GM19238 (cell line): ENCODE data around the gene THRAP3.

ENCODE experiments used
- DNase-seq: peaks from one replicate; pipeline ENCODE4 v3.0.0; 2011; ENCODE audit warnings: low spot score; ENCODE audit not compliant: insufficient read length

The THRAP3 gene

DNA sequence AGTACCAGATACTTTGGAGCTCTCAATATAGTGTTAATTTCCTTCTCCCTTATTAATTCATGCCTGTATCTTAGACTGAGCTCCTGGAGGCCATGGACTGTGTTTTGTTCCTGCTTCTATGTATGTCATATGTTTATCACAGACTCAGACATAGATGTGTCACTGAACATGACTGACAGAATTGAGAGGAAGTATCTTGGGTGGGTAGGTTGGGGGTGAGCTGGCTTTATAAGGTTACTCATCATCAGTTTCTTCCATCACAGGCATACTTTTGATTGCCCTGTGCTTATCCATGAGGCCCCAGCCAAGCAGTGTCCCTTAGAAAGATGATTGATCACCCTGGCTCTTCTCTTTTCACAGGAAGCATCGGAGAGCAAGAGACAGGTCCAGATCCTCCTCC is 76.3 kb downstream of the THRAP3 start:
- DNase-seq, result no peak

DNA sequence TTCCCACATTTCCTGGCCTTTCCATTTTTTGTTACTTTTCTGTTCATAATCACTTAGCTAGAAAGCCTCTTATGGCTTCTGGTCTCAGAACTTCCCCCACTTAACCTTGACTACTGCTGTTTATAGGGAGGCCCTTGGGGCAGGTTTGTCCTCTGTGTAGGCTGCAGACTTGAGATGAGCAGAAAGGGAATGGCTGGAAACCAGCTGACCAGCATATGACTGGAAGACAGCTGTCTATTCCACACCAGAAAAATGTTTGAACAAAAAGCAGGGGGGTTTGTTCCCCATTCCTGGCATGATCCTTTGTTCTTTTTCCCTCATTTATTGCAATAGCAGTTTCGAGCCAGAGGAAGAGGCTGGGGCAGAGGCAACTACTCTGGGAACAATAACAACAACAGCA is 77.0 kb downstream of the THRAP3 start:
- no peak for DNase-seq

DNA sequence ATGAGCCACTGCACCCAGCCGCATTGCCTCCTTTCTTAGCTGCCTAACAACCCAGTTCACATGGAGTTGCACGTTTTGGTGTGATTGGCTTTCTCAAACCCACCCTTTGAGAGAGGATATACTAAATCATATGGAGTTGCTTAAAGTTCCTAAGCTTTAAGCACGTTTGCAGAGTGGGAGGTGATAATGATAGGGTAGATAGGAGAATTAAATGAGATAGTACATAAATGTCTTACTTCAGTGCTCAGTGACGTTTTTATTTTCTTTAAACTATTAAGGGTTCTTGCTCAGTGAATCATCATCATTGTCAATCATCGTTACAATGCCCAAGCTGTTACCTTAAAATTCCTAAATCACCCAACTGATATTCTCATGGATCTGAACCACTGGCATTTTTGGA is 79.0 kb downstream of the THRAP3 start:
- no peak for DNase-seq

DNA sequence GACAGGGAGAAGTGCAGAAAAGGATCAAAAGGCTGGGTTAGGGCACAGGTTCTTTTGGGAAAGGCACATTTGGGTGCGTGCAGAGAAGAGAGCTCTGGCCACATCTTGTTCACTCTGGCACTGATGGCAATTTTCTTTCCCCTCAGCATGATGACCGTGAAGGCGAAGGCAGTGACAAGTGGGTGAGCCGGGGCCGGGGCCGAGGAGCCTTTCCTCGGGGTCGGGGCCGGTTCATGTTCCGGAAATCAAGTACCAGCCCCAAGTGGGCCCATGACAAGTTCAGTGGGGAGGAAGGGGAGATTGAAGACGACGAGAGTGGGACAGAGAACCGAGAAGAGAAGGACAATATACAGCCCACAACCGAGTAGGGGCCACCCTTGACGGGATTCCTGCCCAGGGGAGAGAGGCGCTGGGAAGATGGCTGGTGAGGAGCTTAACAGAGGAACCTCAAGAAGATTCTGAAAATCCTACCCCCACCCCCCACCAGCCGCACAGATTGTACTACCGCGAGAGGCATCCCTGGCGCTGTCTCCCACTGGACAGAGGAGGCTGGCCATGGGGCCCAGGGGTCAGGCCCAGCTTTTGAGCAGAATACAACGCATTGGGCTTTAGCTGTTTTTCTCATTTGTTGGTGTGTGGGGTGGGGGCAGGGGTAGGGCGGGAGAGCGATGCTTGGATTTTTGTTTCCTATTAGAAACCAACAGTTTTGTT is 79.6 kb downstream of the THRAP3 start:
- DNase-seq, result no peak

DNA sequence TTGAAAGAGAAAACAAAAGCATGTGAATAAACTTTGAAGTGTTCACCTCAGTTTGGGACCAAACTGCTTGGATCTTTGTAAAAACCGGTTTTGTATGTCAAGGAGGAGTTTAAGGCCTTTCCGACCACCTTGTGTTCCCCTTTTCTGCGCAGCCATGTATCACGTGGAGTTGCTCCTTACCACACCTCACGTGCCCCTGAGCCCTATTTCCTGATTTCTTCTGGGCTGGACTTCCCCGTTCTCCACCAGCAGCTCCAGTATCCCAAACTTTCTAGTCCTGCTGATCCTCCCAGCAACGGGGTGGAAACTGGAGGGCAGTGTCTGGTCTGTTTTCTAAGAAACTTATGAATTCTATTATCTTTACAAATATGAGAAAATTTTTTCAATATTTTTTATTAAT is 80.3 kb downstream of the THRAP3 start:
- no peak for DNase-seq

DNA sequence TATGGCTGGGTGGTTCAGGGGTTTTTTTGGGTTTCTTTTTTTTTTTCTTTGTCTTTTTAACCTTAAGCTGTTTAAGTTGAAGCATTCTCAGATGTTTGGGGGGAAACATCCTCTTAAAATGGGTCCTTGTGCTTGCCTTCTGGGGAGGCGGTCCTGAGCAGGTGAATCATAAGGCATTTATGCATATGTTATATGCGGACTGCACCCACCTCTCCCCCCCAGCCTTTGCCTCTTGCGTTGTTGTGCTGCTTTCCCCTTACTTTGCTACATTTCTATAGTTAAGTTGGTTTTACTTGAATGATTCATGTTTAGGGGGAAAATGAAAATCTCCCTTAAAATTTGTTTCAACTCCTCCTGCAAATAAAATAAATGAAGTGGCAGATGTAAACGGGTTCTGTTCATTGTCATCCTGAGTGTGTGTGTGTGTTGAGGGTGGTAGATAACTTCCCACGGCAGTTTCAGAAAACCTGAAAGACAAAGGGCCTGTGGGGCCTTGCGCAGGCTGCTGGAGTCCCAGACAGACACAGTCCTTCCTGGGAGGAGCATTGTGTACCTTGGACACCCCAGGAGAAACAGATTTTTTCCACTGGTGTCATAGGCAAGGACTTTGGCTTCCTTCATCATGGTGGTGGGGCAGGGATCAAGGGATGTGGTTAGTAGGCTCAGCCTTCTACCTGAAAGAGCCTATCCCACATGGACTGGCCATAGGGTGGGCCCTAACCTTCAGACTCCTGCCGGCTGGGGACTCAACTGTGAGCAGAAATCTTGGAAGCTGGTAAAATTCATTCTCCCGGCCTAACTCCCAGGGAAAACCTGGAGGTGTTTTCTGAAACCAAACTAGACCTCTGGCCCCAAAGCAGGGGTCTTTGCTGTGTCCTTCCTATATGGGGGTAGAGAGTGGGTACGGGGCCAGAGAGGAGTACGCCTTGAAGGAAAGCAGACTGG is 81.0 kb downstream of the THRAP3 start:
- DNase-seq, result no peak

DNA sequence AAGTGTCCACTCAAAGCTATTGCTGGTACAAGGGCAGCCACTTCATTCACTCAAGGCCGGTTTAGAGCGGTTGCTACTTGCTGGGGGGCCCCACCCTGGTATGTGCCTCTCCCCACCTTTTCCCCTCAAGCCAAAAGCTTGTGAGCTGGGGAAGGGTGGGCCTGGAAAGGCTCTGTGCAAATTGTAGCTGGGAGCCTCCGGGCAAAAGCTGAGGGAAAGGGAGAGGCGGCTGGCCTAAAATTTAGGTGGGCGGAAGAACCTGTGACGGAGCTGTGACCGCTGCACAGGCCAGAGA is 81.6 kb downstream of the THRAP3 start:
- DNase-seq, result no peak

DNA sequence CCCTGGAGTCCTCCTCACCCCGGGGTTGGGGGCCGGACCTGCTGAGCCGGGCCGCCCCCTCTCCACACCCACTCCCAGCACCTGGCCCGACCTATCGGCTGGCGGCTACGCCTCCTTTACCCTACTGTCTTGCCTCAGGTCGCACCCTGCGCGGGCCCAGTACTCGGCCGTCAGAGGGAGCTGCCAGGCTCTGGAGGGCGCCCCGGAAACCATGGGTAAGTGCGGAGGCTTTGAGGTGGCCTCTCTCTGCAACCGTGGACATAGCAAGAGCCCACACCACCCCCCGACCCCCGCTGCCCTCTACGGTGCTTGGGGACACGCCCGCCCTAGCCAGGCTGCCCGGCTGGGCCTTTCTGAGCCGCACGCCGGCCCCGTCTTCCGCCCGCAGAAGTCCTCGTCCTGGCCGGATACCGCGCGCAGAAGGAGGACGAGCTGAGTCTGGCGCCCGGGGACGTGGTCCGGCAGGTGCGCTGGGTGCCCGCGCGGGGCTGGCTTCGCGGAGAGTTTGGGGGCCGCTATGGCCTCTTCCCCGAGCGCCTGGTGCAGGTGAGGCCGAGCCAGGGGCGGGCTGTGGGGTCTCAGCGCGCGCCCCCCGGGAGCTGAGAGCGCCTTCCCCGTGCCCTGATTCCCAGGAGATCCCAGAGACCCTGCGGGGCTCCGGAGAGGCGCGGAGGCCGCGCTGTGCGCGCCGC is 82.1 kb downstream of the THRAP3 start, which contains the start of gene SH3D21:
Gene SH3D21, plus strand, starts transcription at position 159 of the 692 bp plus-strand sequence. Its CDS starts 53 bp downstream, at position 212.
- DNase-seq, result peak; percentile 35

DNA sequence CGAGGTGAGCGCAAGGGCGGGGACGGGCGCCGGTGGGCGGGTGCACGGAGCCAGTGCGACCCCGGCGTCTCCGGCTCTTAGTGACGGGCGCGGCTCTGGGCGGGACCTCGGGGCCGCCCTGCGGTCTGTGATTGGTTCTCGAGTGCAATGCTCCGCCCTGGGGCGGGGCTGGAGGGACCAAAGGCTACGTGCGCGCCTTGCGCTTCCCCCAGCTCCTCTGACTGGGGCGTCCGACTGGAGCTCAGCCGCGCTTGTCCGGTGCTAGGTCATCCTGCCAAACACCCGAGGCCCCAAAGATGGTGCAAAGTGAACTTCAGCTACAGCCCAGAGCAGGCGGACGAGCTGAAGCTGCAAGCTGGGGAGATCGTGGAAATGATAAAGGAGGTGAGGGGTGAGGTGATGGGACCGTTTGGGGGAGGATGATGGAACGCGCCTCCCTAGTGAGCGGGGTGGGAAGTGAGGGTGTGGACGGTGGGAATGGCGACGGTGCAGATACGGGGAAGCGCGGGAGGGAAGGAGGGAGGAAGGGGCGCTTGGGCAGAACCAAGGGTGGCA is 82.7 kb downstream of the THRAP3 start:
- peak; percentile 99 for DNase-seq

DNA sequence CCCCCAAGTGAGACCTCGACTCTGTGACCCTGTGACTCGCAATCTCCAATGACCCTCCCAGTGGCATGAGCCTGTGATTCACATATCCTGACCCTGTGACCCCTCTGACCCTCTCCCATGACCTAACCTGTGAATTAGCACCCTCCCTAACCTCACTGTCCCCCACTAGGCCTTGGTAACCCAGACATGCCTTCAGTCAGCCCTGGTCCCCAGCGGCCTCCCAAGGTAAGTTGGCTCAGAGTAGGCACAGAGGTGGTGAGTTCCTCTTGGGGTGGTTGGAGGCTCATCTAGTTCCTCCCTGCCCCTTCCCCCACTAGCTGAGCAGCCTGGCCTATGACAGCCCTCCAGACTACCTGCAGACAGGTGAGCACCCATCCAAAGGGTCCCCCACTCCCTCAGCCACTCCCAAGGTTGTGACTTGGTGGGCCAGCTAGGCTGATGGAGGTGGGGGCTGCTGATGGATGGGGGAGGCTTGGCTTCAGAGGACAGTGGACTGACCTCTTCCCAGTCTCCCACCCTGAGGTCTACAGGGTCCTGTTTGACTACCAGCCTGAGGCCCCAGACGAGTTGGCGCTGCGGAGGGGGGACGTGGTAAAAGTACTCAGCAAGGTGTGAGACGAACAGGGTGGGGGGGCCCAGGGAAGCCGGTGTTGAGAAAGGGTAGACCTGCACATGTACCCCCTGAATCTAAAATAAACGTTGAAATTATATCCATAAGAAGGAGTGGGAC is 83.5 kb downstream of the THRAP3 start:
- no peak for DNase-seq

DNA sequence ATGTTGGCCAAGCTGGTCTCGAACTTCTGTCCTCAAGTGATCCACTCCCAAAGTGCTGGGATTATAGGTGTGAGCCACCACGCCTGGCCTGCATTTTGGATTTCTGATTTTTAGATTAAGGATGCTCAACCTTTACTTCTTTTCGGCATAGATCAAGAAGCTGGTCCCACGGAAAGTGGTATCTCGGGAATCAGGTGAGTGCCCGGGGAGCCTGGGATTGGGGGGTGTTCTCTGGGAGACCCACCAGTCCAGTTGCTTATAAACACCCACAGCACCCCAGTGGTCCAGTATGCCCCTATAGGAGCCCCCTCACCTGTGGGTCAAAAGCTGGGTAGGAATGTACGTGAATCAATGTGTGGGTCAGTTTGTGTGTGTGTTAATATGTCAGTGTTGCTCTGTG is 85.2 kb downstream of the THRAP3 start:
- DNase-seq, result no peak

DNA sequence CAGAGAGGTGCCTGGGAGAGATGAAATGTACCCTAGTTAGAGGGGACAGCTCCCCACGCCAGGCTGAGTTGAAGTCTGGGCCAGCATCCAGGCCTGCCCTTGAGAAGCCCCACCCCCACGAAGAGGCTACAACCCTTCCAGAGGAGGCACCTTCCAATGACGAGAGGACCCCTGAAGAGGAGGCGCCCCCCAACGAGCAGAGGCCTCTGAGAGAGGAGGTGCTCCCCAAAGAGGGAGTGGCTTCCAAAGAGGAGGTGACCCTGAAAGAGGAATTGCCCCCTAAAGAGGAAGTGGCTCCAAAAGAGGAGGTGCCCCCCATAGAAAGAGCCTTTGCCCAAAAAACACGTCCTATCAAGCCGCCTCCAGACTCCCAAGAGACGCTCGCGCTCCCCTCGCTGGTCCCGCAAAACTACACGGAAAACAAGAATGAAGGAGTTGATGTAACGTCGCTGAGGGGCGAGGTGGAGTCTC is 96.1 kb downstream of the THRAP3 start:
- DNase-seq, result no peak

DNA sequence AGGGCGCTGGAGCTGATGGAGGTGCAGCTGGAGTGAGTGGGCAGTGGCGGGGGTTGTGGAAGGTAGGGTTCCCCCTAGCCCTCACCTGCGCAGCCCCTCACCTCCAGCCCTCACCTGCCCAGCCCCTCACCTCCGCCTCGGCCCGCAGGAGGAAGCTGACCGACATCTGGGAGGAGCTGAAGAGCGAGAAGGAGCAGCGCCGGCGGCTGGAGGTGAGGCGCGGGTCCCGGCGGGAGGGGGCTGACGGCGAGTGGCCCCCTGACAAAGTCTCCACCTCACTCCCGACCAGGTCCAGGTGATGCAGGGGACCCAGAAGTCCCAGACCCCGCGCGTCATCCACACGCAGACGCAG is 96.5 kb downstream of the THRAP3 start:
- no peak for DNase-seq

DNA sequence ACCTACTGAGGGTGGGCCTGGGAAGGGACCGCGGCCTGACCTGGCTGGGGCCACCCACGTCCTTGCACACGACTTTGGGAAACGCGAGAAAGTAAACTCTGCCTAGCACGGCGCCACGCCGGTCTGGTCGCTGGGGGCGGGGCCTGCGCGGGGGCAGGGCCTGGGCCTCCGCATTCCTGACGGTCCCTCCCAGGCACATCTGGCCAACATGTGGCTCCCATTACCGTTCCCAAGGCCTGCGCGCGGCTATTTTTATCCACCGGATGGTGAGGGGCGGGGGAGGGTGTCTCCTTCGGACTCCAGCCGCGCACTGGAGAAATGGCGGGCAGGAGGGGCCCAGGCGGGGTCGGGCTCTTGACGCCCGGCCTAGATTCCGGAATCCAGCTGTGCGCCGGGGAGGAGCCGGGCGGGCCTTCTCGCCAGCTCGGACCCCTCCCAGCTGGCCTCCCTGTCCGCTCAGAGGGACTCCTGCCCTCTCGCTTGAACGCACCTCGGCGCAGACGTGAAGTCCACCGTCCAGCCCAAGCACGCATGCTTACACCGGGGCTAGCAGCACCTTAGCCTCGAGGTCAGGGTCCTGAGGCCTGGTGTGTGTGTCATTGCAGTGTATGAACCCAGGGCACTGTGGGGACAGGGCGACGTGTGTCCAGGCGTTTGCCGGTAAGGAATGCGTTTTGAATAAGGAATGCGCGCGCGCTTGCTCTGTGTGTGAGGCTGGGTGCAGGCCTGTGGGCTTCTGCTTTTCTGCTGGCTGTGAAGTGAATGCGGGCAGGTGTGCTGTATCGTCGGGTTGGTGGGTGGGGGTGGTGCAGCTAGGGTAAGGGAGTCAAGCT is 97.1 kb downstream of the THRAP3 start:
- DNase-seq, result peak; percentile 27

DNA sequence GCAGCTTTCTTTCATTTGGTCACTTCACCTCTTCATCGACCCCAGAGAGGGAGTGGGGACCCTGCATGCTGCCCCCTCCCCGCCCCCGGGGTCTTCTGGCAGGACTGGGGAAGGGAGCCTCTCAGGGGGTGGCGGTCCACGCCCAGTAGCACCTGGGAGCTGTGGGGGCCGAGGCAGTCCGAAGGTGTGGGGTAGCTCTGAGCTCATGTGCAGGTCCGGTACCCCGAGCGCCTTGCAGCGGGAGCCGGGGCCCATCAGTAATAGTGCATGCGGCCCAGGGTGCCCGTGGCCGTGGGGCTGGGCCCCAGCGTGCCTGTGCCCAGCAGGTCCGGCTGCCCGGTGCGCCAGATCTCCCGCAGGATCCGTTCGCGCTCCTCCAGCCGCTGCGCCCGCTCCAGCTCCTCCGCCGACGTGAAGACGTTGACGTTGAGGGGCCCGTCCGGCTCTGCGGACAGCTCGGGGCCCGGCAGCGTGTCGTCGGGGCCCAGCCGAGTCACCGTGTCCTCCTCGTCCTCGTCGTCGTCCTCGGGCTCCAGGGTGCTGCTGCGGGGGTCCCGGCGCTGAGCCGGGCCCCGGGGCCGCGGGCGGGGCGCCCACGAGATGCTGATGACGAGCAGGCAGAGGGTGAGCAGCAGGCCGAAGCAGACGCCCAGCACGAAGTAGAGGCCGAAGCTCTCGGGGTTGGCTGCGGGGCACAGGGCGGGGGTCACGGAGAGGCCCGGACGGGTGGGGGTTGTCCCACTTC is 98.0 kb downstream of the THRAP3 start:
- DNase-seq, result no peak

DNA sequence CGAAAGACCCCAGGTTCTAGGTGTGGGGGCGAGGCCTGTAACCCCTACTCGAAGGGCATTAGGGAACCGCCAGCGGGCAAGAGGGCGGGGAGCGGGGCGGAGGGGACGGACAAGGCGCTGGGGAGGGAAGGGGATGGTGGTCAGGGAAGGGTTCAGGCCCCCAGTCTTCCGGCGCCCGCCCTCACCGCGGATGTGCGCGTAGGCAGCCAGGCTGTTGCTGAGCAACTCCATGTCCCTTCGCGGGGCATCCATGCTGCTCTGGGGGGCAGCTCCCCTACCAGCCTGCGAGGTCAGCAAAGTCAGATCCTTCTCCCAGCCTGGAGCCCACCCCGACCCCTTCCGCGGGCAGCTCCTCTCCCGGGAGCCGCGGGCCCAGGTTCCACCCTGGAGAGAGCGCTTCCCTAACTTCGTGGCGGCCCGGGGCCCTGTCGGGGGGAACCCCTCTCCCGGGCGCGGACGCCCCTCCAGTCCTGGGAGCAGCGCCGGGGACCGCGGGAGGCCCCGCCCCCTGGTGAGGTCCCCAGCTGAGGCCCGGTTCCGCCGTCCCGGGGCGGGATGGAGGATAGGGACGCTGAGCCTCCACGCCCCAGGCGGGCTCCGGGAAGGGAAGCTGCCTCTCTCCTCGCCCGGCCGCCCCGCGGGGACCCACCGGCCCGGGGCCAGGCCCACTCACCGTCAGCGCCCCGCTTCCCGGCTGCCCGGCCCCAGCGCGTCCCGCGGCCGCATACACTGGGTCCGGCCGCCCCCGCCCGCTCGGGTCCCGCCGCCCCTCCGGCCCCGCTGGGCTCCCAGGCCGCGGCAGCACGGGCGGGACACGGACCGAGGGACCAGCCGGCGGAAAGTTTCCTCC is 98.8 kb downstream of the THRAP3 start:
- DNase-seq, result peak; percentile 56

DNA sequence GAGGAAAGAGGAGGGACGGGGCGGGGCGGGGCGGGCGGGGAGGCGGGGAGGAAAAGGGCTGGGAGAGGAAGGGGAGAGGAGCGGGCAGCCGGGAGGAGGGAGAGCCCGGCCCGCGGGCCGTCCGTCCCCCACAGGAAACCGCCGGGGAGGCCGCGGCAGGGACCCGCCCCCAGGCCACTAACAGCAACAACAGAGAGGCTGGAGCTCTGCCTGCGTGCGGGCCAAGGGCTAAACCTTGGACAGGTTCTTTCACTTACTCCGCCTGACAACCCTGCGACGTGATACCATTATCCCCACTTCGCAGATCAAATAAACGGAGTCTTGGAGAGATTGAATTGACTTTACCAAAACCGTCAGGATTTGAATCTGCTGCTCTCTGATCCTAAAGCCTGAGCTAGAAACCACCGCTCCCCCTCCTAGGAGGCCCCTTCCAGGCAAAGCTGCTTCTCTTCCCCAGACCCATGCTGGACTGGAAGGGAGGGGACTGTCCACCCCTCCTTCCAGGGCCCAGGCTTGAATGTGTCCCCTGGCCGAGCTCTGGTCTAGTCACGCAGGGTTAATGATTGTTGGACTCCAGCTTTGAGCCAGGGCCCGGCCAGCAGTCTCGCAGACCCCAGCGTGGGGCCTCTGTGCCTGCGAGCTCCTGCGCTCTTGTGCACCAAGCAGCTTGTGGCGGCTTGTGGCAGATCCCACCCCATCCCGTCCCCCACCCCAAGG is 99.6 kb downstream of the THRAP3 start, which contains the start of gene EVA1B:
Gene EVA1B, minus strand, starts transcription at position 10 of the 717 bp plus-strand sequence. CDS start 608 bp downstream, outside the sequence.
- peak; percentile 60 for DNase-seq

DNA sequence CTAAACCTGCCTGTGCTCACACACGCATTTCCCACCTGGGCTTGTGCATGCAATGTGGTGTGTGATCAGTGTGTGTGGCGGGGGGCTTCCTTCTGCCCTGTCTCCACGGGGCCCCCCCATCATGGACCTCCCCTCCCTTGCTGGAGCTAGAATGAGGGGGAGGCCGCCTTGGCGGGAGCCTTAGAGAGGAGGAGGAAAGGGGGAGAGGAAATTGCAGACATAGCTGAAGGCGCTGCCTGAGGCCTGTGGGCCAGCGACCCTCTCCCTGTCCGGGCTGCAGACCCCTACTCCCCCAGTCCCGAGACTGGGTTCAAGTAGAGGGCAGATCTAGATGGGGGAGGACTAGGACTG is 100.1 kb downstream of the THRAP3 start:
- no peak for DNase-seq
